ENCODE data around the gene KBTBD8.

KBTBD8 gene

GRCh38 chr3:67001086-67001861 is 3.2 kb downstream of the KBTBD8 start:
- TF ChIP-seq CTCF (conservative IDR thresholded peaks at IDR 0.05; ENCODE audit: low read depth): no peak
- POLR2A ChIA-PET (ENCODE audit: low non-redundant PET): no interaction called here
- DNase-seq (ENCODE audit: low spot score): no peak
- no peak overlapping the region for H3K27ac ChIP-seq
- CTCF ChIA-PET: interaction anchor here (0.6 kb wide), 1 partner anchor 786 kb away, joined by 3 read pairs; no protein-coding TSS in a partner anchor

GRCh38 chr3:67005974-67006373 is 7.9 kb downstream of the KBTBD8 start:
- no peak for DNase-seq (ENCODE audit: low spot score)
- TF ChIP-seq CTCF (conservative IDR thresholded peaks at IDR 0.05; ENCODE audit: low read depth): no peak
- no peak overlapping the region for H3K27ac ChIP-seq
- CTCF ChIA-PET: interaction anchor here (0.6 kb wide), 1 partner anchor 38 kb away, joined by 3 read pairs; no protein-coding TSS in a partner anchor
- POLR2A ChIA-PET (ENCODE audit: low non-redundant PET): no interaction called here

GRCh38 chr3:67006460-67006859 is 8.4 kb downstream of the KBTBD8 start:
- CTCF ChIA-PET: interaction anchor here (0.6 to 0.7 kb wide), 2 partner anchors 525 to 830 kb away, joined by 3 to 6 read pairs; no protein-coding TSS in a partner anchor

GRCh38 chr3:67008388-67008787 is 10.3 kb downstream of the KBTBD8 start:
- POLR2A ChIA-PET (ENCODE audit: low non-redundant PET): no interaction called here

More at GRCh38 chr3:67006460-67006859, 8.4 kb downstream of the KBTBD8 start:
- no peak for TF ChIP-seq CTCF (conservative IDR thresholded peaks at IDR 0.05; ENCODE audit: low read depth)
- DNase-seq (ENCODE audit: low spot score): no peak
- H3K27ac ChIP-seq: no peak overlapping the region
- POLR2A ChIA-PET (ENCODE audit: low non-redundant PET): no interaction called here

GRCh38 chr3:67009716-67010115 is 11.6 kb downstream of the KBTBD8 start:
- POLR2A ChIA-PET (ENCODE audit: low non-redundant PET): interaction anchor here (0.7 kb wide), 1 partner anchor 12 kb away, joined by 3 read pairs; no protein-coding TSS in a partner anchor
- DNase-seq (ENCODE audit: low spot score): no peak
- no peak for TF ChIP-seq CTCF (conservative IDR thresholded peaks at IDR 0.05; ENCODE audit: low read depth)
- H3K27ac ChIP-seq: no peak overlapping the region
- CTCF ChIA-PET: no interaction called here

More at GRCh38 chr3:67008388-67008787, 10.3 kb downstream of the KBTBD8 start:
- no peak for TF ChIP-seq CTCF (conservative IDR thresholded peaks at IDR 0.05; ENCODE audit: low read depth)
- H3K27ac ChIP-seq: no peak overlapping the region
- CTCF ChIA-PET: no interaction called here
- DNase-seq (ENCODE audit: low spot score): no peak

- ChIA-PET CTCF (no interaction called here), POLR2A (ENCODE audit: low non-redundant PET) (no interaction called here)
- no peak for TF ChIP-seq CTCF (conservative IDR thresholded peaks at IDR 0.05; ENCODE audit: low read depth)
- no peak overlapping the region for H3K27ac ChIP-seq
- DNase-seq (ENCODE audit: low spot score): no peak
Observed at GRCh38 chr3:67011414-67012131, 13.5 kb downstream of the KBTBD8 start.

Measured in RWPE1 (cell line).